ENCODE results near the gene PNPLA7.

- TF ChIP-seq EZH2 (IDR thresholded peaks at IDR 0.05) (no peak), POLR2AphosphoS5 (IDR thresholded peaks at IDR 0.05; ENCODE audit: borderline replicate concordance, low read depth, low read length) (no peak), FOXP2 (optimal IDR thresholded peaks at IDR 0.05; ENCODE audit: control extremely low read depth, extremely low read length, insufficient read depth) (no peak)
Measured at GRCh38 chr9:137435381-137435891, 114.8 kb downstream of the PNPLA7 start.

Data from SK-N-MC (cell line).